ENCODE results near the gene NME5.
"Not testable (repeated sequence)": the region's sequence is repeated elsewhere in the genome, so short reads cannot be mapped to it uniquely, and the experiment has no call there.

NME5 gene

DNA sequence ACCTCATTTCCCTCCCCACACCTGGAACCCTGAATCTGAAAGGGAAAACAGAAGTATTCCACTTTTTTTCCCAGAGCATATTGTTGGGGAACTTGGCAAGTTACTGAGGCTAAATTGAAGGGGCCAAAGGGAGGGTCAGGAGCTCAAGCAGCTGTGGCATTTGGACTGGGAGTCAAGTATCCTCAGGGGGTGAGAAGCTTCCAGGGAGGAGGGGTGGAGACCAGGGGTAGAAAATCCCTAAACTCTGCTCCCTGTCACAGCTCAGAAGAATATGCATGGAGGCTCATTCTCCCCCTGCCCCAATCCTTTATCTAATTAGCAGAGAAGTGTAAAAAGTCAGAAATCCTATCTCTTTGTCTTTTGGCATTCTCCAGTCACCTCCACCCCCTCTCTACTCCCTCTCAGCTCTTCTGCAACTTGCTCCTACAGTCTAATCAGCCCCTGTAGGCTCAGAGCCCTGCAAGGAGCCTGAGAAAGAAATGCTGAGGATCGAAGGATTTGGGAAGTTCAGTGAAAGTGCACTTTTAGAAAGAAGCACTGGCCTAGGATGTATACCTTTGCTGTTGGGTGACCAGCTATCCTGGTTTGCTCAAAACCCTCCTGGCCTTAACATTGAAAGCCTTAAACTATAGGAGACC lies 61.1 kb downstream of the NME5 start:
- DNase-seq (ENCODE audit: low read depth in 3 of 3) = no peak

DNA sequence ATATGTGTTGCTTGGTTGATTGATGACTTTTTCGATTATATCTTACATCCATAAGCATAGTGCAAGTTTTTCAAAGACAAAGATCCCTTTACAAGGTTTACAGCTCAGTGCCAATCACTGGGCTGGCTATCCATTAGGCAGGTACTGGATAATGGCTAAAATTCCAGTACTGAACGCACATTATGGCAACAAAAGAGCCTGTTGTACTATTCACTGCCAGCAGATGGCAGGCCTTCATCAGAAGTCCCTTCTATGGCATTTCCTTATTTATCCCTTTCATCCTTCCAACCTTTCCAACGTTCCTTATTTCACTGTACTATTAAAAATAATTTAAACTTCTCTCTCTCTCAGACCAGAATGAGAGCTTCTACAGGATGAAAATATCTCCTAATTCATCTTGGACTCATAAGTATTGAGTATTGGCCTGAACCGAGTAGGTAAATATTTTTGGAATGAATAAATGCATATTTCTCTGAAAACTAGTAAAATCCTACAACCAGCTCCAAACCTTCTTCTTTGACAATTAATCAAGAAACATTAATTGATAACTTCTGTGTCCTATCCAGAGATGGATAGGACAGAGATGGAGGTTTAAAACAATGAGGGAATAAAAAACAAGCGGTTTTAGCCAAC lies 62.0 kb downstream of the NME5 start:
- DNase-seq (ENCODE audit: low read depth in 3 of 3) = peak in 2 of 3 experiments; percentile 18 to 50

DNA sequence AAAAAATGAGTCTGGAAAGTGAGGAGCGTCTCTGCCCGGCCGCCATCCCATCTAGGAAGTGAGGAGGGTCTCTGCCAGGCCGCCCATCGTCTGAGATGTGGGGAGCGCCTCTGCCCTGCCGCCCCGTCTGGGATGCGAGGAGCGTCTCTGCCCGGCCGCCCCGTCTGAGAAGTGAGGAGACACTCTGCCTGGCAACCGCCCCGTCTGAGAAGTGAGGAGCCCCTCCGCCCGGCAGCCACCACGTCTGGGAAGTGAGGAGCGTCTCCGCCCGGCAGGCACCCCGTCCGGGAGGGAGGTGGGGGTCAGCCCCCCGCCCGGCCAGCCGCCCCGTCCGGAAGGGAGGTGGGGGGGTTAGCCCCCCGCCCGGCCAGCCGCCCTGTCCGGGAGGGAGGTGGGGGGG lies 69.2 kb downstream of the NME5 start:
- not testable (repeated sequence) for DNase-seq (ENCODE audit: low read depth in 3 of 3)

DNA sequence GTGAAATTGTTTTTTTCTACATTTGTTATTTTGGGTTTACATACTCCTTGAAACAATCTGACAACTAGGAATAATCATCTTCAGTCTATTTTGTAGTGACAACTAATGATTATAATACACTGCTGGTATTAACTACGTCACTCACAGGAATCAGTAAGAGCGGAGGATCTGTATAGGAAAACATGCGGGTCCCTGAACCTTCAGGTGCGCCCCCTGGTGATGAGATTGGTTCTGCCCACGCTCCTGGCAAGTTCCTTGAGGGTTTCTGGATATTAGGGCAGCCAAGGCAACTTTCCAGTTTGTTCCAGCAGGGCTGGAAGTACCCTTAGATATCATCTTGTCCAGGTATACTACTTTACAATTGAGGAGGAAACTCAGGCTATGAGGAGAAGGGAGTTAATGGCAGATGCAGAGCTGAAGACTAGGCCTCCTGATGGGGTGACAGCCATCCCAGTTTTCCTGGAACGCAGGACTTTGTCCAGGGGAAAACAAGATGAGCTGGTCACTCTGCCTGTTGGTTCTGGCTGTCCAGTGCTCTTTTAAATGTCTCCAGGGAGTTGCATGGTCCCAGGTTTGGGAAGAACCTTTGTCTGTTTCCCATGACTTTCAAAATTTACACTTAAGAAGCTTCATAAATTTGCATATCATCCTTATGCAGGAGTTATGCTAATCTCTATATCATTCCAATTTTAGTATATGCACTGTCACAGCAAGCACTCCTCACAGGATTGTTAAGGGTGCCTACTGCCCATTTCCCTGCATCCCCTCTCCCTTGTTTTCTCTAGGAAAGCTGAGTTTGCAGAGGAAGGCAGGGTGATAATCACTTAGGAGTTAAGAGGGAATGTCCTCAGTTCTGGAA lies 70.3 kb downstream of the NME5 start:
- DNase-seq (ENCODE audit: low read depth in 3 of 3) = peak; percentile 52 to 74 (median 61)

DNA sequence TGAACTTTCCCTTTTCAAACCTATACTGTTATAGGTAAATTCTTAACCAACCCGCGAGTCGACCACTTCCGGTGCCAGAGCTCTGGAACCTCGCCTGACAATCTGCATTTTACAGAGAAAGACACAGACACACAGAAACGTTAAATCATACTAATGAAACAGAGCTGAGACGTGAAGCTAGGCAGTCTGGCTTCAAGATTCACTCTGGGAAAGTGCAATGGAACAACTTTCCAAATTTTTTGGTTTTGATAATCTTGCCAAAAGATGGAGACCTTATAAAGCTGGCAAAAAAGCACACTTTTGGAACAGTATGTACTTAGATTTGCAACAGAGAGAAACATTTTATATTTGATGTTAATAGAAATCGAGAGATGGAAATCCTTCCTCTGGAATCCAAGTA lies 71.3 kb downstream of the NME5 start:
- DNase-seq (ENCODE audit: low read depth in 3 of 3) = no peak

Data from stimulated activated CD4-positive, alpha-beta T cell treated with anti-CD3 and anti-CD28 coated beads, TNF-alpha, amount 100 ng/mL, for 24 hours (primary cell).